GM18508 (cell line): ENCODE results near the gene ATCAY.
"Not testable (repeated sequence)": the region's sequence is repeated elsewhere in the genome, so short reads cannot be mapped to it uniquely, and the experiment has no call there.

ENCODE experiments used
- ATAC-seq: cut with Tn5 transposase; IDR thresholded peaks from one replicate; pipeline ENCODE4 v1.9.1; 2021; ENCODE audit warnings: moderate number of reproducible peaks; ENCODE audit not compliant: insufficient read depth, unreplicated experiment

The ATCAY gene

DNA sequence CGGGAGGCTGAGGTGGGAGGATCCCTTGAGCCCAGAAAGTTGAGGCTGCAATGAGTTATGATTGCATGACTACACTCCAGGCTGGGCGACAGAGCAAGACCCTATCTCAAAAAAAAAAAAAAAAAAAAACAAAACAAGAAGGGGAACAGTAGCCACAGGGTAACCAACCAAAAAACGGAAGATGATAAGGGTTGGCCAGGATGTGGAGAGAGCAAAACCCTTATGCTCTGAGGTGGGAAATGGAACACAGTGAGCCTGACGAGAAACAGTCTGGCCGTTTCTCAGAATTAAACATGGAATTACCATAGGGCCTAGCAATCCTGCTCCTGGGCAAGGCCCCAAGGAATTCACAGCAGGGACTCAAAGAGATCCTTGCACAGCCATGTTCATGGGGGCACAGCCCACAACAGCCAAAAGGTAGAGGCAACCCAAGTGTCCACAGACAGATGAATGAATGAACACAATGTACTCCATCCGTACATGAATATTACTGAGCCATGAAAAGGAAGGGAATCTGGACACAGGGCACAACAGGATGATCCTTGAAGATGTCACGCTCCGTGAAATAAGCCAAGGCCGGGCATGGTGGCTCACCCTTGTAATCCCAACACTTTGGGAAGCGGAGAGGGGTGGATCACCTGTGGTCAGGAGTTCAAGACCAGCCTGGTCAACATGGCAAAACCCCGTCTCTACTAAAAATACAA lies 63.7 kb downstream of the ATCAY start:
- ATAC-seq = no peak

DNA sequence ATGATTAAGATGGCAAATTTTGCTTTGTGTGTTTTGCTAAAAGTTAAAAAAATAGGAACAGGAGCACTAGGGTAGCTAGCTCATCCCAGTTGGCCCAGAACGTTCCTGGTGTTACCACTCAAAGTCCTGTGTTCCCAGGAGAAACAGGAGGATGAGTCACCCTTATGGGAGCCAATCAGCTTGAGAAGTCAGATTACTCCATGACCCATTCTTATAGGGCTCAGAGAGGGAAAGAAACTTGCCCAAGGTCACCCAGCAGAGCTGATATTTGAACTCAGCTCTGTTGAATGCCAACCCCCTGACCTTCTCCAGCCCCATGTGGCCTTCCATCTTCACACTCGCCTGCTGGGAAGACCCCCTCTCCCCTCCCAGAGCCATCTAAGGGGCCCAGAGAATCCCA lies 65.4 kb downstream of the ATCAY start:
- ATAC-seq = no peak

DNA sequence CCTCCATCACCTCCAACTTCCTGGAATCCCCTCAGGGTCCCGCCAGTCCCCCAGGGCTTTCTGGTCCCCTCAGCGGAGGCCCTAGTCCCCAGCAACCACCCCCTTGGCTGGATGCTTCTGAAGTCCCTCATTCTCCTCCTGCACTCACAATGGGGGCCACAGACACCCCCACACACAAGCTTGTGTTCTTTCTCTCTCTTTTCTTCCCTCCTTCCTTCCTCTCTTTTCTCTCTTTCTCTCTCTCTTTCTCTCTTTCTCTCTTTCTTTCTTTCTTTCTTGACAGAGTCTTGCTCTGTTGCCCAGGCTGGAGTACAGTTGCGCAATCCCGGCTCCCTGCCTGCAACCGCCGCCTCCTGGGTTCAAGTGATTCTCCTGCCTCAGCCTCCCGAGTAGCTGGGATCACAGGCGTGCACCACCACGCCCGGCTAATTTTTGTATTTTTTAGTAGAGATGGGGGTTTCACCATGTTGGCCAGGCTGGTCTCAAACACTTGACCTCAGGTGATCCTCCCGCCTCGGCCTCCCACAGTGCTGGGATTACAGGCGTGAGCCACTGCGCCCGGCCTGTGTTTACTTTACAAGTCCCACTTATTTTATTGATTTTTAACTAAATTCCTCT lies 66.9 kb downstream of the ATCAY start:
- ATAC-seq = not testable (repeated sequence)

DNA sequence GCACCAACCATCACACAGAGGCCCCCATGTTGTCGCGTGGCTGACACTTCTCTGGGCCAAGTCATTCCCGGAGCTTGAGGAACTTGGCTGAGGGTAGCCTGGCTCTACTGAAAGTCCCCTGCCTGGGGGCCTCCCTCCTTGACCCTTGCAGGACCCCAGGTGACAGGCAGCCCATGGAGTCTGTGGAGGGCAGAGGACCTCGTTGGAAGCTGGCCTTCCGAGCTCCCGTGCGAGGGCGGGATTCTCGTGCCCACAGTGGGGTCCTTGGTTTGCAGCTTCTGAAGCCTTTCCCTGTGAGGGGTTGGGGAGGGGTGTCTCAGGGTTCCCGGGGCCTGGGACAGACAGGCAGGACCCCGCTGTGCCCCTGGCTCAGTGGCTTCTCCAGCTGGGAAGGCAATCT lies 68.8 kb downstream of the ATCAY start:
- no peak for ATAC-seq

DNA sequence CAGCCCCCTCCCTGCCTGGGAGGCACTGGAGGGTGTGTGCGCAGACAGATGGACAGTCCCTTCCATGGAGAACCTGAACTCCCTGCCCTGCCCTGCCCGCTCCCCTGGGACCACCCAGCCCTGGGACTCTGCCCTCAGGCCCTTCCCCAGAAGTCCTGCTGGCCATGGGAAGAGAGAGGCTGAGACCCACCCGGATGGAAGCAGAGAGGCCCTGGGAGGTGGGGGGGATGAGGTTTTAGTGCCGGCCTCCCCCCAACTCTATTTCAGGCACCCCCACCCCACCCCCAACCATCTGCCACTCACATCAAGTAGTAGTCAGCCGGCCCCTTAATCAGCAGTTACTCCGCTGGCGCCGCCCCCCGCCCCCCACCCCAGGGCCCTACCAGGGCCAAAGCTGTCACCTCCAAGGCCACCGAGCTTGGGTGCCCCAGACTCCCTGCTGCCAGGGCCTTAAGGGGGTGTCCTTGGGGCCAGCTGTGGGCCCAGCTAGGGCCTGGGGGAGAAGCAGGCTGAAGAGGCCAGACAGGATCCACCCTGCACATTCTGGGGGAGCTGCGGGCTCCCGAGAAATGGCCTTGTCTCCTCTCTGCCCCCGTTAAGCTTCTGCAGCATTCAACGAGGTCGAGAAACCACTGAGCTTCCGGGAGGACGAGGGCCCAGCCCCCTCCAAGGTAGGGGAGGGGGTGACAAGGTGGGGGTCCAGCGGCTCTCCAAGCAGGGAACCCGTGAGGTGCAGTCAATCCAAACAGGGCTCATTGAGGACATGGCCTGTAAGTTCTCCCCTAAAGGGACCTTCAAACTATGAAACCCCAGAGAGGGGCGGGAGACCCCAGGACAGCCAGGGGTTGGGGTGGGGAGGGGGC lies 69.7 kb downstream of the ATCAY start:
- no peak for ATAC-seq

DNA sequence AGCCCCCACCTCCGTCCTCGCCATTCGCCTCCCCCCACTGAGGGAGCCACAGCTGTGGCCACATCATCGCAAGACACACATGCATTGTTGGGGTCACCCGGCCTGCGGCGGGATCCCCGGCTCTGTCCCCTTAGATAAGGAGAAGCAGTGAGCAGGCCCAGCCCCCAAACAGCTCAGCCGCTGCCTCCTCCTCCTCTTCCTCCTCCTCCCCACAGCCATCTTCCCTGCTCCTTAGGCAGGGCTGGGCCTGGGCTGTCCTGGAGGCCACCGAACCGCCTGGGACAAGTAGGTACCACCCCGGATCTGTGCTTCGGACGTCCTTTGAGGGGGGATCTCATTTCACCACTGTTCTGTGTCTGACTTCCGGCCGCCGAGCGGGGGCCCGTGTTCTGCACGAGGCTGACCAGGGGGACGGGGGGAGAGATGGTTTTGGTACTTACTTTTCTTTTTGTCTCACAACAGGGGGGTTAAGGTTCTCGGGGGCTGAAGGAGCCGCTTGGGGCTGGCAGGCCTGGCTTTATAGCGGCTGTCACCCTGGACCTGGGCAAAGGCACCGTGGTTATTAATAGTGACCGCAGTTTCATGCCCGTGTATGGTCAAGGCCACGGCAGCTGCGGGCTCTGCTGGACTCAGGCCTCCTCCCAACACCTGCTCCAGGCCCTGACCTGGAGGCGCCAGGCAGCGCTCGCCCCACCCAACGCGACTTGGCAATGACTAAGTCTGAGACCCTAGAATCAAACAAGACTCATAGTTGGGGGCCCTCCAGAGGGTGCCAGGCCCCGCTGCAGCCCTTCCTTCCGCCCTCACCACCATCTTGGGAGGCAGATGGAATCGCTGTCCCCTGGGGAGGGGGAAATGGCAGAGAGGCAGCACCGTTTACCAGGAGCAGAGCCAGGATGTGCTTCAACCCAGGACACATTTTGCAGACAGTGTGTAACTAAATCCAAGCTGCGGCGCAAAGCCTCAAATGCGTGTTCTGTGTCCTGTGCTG lies 70.7 kb downstream of the ATCAY start:
- ATAC-seq = no peak

DNA sequence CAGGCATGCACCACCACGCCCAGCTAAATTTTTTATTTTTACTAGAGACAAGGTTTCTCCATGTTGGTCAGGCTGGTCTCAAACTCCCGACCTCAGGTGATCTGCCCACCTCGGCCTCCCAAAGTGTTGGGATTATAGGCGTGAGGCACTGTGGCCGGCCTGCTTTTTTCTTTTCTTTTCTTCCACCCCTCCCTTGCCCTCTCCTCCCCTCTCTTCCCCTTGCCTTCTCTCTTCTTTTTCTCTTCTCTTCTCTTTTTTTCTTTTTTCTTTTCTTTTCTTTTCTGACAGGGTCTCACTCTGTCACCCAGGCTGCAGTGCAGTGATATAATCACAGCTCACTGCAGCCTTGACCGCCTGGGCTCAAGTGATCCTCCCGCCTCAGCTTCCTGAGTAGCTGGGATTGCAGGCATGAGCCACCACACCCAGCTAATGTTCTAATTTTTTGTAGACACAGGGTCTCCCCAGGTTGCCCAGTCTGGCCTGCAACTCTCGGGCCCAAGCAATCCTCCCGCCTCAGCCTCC lies 72.3 kb downstream of the ATCAY start:
- ATAC-seq = not testable (repeated sequence)

DNA sequence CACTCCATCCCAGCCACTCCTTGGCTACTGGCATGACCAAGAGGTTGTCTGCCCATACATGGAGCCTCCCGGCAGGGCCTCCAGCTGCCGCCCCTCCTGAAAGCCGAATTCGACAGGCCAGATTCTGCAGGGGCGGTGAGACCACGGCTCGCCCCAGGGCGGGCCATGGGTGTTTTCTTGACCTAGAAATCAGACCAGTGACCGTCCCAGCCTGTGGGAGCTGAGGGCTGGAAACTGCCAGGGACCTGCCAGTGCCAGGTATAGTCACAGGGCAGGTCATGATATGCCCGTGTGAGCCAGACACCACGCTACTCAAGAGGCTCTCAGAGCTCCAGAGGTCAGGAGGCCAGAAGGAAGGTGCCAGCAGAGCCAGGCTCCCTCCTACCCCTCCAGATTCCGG lies 73.6 kb downstream of the ATCAY start:
- no peak for ATAC-seq

DNA sequence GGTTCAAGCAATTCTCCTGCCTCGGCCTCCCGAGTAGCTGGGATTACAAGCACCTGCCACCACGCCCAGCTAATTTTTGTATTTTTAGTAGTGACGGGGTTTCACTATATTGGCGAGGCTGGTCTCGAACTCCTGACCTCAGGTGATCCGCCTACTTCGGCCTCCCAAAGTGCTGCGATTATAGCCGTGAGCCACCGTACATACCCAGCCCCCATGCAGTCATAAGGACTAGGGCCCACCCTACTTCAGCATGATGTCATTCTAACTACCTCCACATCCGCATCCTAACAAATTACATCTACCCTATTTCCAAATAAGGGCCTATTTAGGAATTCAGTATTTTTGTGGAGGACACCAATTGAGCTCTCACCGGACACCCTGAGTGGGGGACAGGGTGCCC lies 74.8 kb downstream of the ATCAY start:
- ATAC-seq = not testable (repeated sequence)

DNA sequence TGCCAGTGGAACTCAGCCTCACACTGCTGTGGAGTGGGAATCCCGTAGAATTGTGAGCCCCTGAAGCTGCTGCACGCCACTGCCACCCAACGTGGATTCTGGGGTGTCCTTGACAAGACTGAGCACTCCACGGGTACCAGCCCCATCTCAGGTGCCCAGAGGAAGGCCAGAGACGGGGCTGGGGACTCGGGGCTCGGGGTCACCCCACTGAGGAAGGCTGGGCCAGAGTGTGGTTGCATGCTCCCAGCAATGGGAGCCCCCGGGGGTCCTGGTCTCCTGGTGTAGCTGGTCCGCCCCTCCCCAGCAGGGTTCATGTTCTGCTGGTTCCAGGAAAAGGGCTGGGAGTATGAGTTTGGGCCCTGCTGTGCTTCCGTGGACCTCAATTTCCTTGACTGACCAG lies 75.2 kb downstream of the ATCAY start:
- no peak for ATAC-seq

DNA sequence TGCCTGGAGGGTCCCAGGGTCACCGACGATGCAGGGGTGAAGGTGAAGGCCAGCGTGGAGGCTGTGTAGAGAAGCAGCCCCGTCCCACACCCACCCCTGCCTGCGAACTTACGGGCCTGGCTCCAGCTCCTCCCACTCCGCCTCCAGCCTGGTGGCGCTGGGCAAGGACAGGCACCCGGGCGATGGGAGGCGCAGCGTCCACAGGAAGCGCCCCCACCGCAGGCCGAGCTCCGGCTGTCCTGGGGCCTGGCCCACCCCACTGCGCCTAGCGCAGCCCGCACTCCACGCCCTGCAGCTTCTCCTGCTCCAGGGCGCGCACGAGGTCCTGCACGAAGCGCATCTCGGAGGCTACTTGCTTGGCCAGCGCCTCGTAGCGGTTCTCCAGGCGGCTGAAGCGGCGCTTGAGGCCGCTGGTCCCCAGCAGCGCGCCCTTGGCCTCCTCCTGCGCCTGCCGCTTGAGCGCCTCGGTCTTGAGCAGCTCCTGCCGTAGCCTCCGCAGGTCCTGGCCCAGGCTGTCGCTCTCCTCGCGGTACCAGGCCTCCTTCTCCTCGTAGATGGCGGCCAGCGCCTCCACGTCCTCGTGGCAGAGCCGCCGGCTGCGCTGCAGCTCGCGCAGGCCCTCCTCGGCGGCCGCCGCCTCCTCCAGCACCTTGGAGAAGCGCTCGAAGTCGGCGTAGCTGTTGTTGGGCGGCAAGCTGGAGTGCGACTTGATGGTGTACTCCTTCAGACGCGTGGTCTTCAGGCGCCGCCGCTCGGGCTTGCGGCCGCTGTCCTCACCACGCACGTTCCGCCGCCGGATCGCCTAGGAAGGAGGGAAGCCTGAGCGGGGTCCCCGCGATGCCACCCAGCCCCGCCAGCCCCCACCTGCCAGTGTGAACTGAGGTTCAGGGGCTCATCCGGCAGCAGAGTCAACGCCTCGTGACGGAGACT lies 78.6 kb downstream of the ATCAY start:
- no peak for ATAC-seq

DNA sequence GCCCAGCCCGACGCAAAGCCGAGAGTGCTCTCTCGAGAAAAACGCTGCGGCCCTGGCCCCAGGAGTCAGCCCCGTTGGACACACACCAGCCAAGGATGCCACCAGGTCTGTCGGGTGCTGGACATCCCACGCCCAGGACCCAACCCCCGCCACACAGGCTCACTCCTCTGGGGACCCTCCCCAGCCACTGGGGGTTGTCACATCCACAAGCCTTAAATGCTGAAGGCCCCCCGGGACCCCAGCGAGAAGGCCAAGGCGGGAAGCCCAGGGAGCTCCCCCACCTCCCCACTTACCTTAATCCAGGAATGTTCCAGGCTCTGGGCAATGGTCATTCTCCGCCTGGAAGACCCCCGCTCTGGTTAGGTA lies 79.3 kb downstream of the ATCAY start:
- no peak for ATAC-seq

DNA sequence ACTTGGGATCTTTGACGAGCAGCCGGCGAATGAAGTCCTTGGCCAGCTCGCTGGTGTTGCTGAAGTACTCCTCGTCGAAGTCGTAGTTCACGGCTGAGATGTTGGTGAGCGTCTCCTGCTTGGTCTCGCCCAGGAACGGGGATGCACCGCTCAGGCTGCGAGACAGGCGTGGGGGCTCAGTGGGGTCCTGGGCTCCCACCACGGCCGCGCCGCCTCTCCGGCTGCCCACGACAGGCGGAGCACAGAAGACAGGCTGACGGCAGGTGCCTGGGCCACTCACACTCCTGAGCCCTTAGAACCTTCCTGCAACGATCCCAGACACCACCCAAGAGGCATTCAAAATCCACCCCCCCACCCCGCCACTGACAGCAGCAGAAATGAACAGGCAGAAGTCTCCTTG lies 80.5 kb downstream of the ATCAY start:
- ATAC-seq = no peak

DNA sequence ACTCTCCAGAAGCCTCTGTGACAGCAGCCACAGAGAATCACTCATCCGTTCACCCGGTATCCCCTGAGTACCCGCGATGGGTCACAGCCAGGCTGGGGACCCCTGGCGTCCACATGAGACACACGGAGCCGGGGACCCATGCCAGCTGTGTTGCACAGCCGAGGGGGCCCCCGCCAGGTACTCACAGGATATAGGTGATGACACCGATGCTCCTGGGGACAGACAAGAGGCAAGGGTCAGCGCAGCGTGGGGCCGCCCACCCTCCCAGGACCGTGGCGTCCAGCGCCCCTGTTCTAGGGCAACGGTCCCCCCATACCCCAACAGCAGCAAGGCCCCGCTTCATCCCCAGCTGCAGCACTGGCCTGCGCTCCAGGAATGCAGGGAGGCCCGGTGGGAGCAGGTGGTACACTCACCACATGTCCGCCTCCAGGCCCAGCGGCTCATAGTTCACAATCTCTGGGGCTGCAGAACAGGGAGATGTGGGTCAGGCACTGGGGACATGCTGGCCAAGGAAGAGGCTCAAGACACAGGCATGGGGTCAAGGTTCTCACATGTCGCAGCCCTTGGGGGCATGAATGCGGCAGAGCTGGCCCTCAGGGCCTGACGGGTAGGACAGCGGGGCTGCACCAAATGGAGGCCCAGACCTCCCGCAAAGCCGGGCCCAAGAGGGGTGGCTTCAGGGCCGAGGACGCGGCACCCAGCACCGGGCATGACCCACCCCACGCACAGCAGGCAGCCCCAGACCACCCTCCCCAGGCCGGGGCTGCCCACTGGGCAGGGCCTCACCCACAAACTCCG lies 83.2 kb downstream of the ATCAY start:
- no peak for ATAC-seq

DNA sequence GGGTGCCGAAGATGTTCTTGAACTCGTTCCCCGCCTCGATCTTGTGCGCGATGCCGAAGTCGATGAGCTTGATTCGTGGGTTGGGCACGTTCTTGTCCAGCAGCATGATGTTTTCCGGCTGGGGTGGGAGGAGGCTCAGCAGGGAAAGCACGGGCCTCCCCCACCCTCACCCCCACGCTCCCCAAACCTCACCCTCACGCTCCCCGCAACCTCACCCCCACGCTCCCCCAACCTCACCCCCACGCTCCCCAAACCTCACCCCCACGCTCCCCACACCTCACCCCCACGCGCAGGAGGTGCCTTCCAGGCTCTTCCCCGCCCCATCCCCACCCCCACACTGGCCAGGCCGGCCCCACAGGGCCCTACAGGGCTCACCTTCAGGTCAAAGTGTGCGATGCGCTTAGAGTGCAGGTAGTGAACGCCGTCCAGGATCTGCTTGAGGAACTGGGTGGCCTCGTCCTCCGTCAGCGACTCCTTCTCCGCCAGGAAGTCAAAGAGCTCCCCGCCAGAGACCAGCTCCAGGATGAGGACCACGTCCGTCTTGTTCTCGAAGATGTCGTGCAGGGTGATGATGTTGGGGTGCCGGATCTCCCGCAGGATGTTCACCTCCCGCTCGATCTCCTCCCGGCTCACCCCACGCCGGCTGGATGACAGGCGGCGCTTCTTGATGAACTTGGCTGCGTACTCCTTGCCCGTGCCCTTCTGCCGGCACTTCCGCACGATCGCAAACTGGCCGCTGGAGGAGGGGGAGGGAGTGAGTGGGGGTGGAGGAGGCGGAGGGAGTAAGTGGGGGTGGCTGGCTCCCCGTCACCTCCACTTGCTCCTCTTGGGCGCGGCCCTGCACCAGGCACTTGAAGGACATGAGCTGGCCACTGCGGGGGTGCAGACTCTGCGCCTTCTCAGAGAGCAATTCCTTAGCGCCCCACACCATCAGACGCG lies 84.0 kb downstream of the ATCAY start:
- ATAC-seq = no peak

DNA sequence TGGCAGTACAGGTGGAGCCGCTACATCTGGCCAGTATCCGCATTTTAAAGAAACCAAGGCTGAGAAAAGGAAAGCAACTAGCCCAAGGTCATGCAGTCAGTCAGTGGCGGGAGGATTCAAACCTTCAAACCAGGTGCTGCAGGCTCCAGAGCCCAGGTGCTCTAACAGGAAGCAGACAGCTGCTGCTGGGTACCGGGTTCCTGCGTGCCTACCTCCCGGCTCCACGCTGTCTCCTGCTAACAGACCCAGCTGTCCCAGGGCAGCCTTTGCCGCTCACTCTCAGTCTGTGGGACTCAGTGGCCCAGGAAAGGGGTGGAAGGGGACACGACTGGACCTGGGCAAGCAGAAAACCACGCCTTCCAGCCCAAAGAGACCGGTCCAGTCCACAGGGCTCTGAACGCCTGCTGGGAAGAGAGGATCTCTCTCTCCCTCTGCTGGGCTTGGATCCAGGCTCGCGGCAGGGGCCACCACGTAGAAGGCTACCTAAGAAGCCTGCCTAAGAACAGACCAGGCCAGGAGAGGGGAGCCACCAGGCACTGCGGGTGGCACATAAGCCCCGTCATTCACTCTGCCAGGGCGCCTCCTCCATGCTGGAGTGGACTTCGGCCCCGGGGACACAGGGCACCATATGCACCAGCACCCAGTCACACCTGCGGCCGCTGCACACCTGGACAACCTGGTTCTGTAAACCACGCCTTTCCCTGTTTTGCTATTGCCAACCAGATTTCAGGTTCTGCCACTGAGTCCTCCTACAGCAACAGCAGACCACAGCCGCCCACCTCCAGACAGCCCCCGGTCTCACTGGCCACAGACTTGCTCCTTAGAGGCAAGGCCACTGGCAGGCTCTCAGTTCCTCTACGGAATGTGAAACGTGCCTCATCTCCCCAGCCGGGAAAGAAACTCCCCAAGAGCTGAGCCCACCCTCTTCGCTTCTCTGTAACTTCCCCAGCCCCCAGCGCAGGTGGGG lies 85.8 kb downstream of the ATCAY start:
- no peak for ATAC-seq
